ENCODE results near the gene TRMU.

Gene TRMU, protein sequence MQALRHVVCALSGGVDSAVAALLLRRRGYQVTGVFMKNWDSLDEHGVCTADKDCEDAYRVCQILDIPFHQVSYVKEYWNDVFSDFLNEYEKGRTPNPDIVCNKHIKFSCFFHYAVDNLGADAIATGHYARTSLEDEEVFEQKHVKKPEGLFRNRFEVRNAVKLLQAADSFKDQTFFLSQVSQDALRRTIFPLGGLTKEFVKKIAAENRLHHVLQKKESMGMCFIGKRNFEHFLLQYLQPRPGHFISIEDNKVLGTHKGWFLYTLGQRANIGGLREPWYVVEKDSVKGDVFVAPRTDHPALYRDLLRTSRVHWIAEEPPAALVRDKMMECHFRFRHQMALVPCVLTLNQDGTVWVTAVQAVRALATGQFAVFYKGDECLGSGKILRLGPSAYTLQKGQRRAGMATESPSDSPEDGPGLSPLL
- total RNA-seq, result 8.7 to 44.6 (median 21.6) reads per million in 17 experiments

DNA sequence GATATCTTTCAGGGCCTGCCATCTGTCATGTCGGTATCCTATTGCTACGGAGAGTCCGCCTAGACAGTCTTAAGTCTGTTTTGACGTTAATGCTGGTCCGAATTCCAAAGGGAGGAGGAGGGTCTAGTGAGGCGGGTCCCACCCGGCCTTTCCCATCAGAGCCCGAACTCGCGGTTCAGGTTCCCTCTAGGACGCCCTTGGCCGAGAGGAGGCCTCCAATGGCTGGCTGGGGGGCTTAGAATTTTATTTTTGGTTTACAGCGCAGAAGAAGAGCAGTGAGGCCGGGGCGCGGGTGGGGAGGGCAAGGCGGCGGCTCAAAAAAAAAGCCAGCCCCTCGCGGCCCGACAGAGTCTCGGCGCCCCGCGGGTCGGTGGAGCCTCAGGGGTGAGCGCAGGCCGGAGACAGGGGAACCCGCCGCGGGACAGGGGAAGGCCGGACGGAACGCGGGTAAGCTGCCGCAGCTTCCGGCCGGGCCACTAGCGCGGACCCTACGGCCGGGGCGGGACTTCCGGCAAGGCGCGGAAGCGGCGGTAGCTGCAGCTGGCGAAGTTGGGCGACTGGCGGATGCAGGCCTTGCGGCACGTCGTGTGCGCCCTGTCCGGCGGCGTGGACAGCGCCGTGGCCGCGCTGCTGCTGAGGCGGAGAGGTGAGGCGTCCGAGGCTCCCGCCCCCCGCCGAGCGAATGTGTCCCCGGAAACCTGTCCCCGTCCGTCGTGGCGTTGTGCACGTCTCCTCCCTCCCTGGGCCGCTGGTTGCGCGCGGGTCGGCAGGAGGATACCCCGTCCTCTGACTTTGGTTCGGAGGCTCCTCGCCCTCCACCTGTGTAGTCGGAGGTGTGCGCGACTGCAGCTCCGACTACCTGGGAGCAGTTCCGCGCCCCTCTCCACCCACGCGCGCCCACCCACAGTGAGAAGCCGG is at the start of gene TRMU:
TRMU (plus strand) TSS at position 514 of the 918 bp plus-strand sequence; CDS start at position 565, 51 bp downstream.
- peak; percentile 93 to 97 (median 95) for DNase-seq

DNA sequence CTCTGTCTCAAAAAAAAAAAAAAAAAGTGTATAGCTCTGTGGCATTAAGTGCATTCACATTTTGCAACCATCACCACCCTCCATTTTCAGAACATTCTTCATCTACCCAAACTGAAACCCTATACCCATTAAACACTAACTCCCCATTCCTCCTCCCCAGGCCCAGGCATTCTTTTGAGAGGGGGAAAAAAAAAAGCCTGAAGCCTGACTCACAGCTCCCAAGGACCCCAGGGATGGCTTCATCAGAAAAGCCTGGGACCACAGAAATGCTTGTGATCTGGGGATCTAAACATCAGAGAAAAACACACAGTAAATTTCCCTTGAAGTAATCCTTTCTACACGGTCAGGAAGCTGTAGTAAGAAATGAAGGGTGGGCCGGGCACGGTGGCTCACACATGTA is 49.5 kb upstream of the TRMU start:
- DNase-seq, result no peak

DNA sequence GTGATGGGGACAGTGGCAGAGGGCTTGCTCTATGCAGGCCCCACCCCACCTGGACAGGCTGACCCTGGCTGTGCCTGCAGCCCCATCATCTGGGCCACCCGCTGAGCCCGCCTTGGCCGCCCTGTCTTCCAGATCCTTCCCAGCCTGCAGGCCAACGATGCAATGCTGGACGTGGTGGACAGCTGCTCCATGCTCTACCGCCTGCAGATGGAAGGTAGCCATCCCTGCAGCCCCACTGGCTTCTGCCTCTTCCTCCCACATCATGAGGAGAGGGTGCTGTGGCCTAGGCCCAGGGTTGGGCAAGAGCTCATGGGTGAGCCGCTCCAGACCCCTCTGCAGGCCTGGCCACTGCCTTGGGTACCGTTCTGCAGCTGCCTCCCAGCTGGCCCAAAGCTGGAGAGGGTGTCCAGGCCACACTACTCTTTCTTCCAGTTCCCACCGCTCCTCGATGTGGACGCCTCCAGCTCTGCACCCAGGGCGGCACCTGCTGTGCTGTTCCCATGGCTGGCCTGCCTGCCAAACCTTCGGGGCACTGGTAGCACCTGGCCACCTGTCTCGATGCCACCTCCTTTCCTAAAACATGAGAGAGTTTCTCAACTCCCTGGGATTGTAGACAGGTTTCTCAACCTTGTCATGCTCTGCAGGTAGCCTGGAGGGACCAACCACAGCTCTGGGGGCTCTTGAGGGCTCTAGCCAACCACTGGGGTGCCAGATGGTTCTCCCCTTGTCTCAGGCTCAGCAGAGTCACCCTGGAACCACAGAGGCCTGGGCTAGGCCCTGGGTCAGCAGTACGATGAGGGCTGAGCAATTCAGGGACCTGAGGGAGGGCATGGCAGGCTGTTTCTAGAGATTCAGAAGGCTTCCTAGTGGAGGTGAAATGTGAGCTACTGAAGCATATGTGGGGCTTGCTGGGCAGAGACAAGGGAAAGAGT is 48.3 kb upstream of the TRMU start:
- no peak for DNase-seq

DNA sequence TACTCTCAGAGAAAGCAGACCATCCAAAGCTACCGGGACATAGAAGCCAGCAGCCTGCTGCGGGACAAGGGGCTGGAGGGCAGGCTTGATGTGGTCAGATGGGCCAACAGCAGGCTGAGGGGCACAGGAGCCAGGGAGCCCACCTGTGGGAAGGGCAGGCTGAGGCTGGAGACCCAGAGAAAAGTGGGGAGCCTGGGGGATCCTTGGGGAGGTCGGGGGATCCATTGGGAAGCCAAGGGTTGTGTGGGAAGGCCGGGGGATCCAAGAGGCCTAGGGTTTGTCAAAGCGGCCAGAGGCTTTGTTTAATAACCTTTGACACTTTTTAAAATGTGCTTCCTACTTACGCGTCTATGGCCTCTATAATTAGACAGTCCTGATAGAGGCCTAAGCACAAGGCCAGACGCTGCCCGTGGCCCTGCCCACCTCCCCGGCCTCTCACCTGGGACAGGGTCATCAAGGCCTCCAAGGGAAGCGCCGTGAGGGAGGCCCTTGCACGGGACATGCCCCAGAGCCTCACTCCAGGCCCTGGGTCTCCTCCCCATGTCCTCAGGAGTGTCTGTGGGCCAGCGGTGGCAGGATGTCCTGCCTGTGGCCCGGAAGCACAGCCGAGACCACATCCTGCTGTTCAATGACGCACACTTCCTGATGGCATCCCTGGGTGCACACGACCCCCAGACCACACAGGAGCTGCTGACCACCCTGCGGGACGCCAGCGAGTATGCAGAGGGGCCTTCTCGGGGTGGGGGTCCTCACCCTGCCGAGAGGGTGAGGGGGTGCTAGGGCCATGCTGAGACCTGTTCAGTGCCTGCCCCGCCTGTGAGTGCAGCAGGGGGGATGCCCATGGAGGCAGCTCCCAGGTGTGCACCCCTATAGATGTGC is 47.4 kb upstream of the TRMU start:
- peak; percentile 40 to 59 (median 48) for DNase-seq

DNA sequence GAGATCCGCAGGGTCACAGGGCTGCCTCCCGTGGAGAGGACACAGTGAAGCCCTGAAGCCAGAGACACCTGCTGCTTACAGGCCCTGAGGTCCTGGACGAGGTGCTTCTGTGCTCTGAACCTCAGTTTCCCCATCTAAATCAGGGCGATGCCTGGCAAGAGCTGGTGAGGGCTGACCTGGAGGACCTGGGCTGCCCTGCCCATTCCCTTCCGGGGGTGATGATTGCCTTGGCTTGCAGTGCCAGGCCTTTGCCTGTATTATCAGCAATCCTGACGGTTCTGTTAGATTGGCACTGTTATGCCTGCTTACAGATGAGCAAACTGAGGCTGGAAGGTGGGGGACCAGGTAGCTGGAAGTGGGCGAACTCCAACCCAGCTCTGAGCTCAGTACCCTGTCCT is 46.7 kb upstream of the TRMU start:
- no peak for DNase-seq

DNA sequence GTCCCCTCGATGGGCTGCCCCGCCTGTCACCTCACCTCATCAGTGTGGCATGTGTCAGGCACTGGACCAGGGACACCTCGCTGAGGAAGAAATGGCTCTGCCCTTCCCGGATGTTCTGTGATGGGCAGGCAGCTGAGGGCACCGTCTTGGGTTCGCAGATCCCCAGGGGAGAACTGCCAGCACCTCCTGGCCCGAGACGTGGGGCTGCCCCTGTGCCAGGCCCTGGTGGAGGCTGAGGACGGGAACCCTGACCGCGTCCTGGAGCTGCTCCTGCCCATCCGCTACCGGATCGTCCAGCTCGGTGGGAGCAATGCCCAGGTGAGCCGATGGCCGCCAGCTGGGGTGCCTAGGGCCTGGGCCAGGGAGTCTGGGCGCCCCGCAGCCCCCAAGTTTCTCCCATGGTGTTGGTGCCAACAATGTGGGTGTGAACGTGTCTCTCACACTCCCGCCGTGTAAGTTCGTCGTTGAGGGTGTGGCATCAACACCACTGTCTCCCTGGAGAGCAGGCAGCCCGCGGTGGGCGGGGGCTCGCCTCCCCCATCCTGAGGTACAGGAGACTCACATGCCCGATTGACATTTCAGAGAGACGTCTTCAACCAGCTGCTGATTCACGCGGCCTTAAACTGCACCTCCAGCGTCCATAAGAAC is 46.1 kb upstream of the TRMU start:
- no peak for DNase-seq

DNA sequence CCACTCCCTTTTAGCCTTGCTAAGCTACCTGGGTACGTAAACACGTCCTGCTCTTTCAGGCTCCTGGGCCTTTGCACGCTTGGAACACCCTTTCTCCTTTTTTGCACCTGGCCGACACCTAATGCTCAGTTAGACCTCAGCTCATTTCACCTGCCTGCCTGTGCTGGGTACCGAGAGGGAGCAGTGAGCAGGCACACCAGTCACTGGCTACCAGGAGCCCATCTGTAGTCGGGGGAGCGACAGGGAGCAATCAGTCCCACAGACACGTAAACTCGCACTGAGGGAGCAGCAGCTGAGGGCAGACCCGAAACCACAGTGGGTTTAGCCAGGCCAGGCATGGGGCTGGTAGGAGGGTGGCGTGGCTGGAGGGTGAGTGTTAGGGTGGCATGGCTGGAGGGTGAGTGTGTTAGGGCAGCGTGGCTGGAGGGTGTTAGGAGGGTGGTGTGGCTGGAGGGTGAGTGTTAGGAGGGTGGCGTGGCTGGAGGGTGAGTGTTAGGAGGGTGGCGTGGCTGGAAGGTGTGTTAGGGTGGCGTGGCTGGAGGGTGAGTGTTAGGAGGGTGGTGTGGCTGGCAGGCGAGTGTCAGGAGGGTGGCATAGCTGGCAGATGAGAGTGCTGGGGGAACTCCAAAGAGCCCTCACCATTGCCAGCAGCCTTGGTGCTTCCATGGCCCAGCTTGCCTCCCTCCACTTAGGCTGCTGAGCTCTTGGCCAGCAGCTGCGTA is 45.2 kb upstream of the TRMU start:
- no peak for DNase-seq

DNA sequence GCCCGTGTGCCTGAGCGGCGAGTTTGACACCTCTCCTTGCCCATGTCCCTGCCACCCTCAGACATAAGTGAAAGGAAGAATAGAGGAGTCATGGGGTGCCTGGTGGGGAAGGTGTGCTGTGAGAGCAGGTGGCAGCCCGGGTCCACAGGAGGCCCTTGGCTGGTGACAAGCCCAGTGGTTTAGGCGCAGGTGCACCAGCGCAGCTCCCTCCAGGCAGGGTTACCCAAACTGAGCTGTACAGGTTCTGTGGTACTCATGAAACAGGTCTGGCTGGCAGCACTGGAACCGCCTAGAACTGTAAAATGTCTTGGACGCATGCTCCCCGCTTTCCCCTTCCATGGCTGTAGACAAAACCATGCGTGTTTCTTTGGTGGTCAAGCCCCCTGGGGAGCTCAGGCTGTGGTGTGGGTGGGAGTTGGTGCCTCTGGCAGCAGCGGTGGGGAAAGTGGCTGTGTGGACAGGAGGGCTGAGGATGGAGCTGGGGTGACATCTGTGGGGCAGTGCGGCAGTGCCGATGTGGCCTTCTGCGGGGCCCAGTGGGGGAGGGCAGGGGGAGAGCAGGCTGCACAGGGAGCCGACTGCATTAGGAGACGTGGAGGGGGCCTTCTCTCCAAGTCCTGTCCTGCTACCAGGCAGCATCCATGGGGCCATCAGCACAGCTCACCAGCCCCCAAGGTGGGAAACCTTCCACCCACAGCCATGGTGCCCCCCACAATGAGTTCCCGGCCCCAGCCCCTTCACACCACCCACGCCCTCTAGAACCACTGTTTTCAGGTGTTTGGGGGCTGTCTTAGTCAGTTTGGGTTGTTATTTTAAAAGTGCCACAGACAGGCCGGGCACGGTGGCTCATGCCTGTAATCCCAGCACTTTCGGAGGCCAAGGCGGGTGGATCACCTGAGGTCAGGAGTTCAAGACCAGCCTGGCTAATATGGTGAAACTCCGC is 44.4 kb upstream of the TRMU start:
- no peak for DNase-seq

DNA sequence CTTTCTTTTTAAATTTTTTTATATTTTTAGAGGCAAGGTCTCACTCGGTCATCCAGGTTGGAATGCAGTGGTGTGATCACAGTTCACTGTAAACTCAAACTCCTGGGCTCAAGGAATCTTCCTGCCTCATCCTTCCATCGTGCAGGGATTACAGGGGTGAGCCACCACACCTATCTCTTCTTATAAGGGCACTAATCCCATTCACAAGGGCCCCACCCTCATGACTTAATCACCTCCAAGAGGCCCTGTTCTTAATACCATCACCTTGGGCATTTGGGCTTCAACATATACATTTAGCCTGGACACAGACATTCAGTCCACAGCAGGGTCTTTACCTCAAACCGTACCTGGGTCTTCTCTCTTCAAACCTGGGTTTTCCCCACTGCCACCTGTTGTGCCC is 43.3 kb upstream of the TRMU start:
- no peak for DNase-seq

DNA sequence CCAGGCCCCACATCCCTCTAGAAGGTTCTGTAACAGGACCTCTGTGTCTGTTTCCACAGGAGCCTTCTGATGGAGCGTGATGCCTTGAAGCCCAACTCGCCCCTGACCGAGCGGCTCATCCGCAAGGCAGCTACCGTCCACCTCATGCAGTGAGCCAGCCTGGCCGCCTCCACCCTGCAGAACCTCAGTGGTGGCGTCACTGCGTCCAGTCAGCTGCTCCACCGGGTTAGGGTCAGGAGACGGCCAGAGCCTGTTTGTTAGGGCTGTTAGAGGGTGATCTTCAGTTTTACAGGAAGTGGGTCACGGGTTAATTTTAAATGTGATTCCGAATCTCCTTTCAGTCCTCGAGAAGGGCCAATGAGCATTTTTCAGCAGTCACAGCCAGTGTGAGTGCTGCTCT is 42.8 kb upstream of the TRMU start:
- peak; percentile 70 to 84 (median 79) for DNase-seq

DNA sequence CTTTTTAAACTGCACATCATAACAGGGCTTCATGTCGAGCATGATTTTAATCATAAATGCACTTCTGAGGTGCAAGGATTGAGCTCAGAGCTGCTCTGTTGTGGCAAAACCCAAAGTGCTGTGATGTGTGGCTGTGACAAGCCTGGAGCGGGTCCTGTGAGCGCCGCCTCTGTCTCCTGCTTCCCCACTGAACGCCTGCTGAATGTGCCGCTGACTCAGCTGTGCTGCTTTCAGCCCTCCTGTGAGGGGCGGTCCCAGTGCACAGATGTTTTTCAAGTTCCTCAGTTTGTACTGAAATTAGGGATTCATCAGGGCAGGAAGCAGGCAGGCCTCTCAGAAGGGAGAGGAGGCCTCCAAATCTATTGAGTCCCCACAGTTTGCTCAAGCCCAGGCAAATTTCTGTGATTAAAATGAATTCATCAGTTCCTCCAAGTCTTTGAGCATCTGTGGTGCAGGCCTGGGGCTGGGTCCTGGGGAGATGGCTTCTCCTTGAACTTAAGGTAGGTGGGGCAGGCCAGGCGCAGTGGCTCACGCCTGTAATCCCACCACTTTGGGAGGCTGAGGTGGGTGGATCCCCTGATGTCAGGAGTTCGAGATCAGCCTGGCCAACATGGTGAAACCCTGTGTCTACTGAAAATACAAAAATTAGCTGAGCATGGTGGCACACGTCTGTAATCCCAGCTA is 41.8 kb upstream of the TRMU start:
- peak; percentile 87 to 95 (median 93) for DNase-seq

DNA sequence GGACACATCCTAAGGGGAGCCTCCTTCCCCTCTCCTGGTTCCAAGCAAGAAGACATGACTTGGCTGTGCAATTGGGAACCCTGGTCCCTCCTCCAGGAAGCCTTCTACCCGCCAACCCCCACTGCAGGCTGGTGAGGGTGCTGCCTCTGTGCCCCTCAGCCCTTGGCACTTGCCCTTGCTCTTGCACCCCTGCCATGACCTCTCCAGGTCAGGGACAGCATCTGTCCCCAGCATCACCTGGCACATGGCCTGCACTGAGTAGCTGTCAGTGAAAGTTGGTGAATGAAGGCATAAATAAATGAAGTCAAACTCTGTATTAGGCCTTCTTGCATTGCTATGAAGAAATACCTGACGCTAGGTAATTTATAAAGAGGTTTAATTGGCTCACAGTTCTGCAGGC is 40.7 kb upstream of the TRMU start:
- no peak for DNase-seq

DNA sequence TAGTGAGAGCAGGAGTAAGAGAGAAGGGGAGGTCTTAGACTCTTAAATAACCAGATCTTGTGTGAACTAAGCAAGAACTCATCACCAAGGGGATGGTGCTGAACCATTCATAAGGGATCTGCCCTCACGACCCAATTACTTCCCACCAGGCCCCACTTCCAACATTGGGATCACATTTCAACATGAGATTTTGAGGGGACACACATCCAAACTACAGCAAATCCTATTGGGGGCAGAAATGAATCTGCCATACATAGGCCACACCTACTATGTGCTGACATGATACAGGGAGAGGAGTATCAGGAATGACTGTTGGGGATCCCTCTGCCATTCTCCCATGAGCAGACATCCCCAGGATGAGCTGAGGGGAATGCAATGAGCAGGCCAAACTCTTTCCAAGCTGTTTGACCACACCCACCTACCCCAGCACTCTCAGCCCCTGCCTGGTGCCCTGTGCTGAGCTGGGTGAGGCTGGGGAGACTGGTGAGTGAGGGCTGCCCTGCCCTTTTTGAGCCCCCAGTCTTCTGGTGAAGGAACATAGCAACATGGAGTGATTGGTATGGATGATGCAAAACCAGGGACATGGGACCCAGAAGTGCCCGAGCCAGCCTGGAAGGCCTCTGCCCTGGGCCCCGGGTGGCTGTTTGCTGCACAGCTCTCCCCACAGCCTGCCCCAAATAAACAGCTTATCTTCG is 40.1 kb upstream of the TRMU start:
- DNase-seq, result no peak

DNA sequence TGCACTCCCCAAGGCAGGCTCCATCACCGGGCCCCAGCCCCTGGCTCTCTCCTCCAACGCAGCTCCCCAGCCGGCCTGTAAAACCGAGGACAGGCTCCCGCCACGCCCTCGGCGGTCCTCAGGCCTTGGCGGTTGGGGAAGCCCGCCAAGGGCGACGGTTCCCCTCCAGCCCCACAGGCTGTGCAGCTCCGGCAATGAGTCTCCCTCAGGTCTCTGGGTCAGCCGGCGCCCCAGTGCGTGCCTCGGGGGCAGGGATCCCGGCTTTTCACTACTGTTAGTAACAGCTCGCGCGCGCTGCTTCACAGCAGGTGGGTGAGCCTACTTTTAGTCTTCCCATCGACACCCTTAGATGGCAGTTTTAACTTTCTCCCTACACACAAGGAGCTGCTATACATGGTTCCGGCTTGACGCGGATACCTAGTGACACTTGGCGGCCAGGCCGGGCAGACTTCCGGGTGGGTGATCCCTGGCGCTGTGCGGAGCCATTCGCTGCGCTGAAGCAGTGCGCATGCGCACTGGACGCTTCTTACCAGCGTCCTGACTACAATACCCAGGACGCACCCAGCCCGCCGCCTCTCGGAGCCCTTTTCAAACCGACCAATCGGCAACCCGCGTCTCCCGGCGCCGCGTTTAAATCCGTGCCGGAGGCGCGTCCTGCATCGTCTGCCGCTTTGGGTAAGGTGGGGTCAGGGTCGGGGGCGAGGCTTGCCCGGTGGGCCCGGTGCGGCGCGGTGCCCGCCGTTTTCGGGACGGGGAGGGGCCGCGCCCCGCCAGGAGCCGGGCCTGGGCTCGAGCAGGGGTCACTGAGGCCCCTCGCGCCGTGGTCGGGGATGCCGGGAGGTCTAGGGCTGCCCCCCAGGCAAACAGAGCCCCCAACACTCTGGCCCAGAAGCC is 39.0 kb upstream of the TRMU start, which contains the start of gene GTSE1:
GTSE1 (plus strand) TSS at position 614 of the 894 bp plus-strand sequence. CDS start 531 bp downstream, outside the sequence.
- peak; percentile 99 to 100 (median 100) for DNase-seq

DNA sequence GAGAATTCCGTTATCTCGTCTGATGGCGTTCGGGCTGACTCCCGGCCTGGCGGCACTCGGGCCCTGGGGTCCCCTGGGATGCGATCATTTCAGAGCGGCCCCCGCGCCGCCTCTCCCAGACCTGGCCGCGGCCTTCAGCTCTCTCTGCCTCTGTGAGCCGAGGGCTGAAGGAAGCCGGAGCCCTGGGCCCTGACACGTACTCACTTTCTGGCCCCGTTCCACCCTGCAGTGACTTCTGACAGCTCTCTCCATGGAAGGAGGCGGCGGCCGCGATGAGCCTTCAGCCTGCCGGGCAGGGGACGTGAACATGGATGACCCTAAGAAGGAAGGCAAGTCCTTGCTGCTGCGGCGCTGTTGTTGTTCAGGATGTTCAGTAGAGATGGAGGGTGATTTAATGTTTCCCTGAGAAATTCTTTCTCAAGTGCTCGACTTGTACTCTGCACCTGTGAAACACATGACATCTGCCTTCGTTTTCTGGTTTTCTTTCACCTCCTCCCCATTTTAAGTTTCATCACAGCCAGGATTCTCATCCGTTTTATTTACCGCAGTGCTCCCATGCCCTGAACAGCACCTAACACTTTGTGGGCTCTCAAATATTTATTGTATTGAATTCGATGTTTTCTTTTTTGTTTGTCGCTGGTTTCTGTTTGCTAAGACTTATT is 38.2 kb upstream of the TRMU start:
- DNase-seq, result peak in 2 of 4 experiments; percentile 24 to 33

DNA sequence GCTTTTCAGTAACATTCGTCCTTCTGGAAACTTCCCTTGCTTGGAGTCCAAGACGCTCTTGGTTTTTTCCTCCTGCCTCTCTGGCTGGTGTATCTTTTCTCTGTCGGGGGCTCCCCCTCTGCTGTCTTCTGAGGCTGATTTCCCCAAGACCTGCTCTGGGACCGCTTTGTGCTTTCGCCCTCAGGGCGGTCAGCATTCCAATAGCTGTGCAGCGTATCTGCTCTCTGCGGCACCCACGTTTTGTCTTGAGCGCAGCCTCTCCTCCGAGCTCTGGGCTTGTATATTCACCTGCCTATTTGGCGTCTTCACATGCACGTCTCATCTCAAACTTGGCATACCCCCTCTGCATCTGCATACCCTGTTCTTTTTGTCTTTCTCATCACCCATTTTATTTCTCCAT is 36.4 kb upstream of the TRMU start:
- DNase-seq, result no peak
